ENCODE measurements around the gene PCYT1A.

DNA sequence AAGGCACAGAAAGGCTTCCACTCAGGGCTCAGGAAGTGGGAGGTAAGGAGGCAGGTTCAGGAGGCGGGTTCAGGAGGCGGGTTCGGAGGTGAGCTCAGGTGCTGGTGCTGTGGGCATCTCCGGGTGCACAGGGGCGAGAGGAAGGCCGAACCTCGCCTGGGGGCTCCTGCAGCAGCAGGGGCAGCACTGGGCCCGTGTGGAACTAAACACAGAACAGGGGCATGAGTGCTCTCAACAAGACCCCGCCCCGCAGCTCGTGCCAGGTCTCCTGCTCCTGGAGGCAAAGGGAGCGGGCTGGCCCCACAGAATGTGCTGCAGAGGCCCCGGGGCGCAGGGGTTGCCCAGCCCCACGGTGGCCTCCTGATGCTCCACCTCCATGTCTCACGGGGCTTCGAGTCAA lies 90.0 kb downstream of the PCYT1A start:
- TF ChIP-seq, protein P1, sequence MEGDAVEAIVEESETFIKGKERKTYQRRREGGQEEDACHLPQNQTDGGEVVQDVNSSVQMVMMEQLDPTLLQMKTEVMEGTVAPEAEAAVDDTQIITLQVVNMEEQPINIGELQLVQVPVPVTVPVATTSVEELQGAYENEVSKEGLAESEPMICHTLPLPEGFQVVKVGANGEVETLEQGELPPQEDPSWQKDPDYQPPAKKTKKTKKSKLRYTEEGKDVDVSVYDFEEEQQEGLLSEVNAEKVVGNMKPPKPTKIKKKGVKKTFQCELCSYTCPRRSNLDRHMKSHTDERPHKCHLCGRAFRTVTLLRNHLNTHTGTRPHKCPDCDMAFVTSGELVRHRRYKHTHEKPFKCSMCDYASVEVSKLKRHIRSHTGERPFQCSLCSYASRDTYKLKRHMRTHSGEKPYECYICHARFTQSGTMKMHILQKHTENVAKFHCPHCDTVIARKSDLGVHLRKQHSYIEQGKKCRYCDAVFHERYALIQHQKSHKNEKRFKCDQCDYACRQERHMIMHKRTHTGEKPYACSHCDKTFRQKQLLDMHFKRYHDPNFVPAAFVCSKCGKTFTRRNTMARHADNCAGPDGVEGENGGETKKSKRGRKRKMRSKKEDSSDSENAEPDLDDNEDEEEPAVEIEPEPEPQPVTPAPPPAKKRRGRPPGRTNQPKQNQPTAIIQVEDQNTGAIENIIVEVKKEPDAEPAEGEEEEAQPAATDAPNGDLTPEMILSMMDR (conservative IDR thresholded peaks at IDR 0.05; ENCODE audit: low read depth, low read length), result no peak
- TF ChIP-seq EZH2phosphoT487 (IDR thresholded peaks at IDR 0.05; ENCODE audit: borderline replicate concordance, low read length), result no peak
- no peak for TF ChIP-seq EZH2 (IDR thresholded peaks at IDR 0.05; ENCODE audit: low read length, unreplicated experiment)
